ENCODE results near the gene MYO1B.

Gene MYO1B

DNA sequence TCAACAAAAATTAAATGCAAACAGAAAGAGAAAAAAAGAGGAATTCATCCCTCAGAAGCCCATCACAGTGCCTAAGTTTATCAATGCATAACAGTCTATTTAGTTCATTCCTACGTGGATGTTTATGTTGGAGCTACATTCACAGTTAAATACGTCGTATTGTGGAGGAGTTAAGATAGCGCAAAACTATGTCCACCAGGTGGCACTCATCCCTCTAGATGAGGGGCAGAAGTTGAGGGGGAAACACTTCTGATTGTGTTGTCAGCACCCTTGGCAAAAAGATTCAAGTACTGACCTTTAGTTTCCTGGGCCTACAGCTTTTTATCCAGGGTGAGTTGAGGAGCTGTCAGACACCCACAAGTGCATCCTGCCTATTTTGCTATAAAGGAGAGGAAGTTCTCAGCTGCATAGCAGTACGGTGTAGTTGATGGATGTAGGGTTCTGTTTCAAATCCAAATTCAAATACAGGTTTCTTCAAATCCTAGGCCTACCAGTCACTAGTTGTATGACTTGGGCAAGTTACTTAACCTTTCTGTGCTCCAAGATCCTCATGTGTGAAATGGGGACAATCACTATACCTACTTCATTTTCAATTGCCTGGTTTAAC is 26.8 kb upstream of the MYO1B start:
- Histone ChIP-seq H3K4me3 (ENCODE audit: low read length, poor library complexity, severe bottlenecking) (no peak overlapping the region), H3K27me3 (ENCODE audit: insufficient read depth, low read length, poor library complexity, severe bottlenecking) (no peaks in the 10 kb centered on the region), H3K36me3 (ENCODE audit: insufficient read depth, low read length) (no peaks in the 10 kb centered on the region), H3K79me2 (ENCODE audit: insufficient read depth, low read length) (no peaks in the 10 kb centered on the region), H3K9me3 (ENCODE audit: insufficient read depth, low read depth, low read length) (no peaks in the 10 kb centered on the region), H3K4me2 (ENCODE audit: low read depth, low read length, poor library complexity, severe bottlenecking) (no peak overlapping the region), H3K4me1 (ENCODE audit: insufficient read depth, low read length, poor library complexity, severe bottlenecking) (peaks cover 10% of the 10 kb centered on the region), H3K9ac (ENCODE audit: low read depth, low read length, poor library complexity, severe bottlenecking) (no peak overlapping the region), H2AFZ (ENCODE audit: low read length) (no peak overlapping the region), H3K9me2 (replicated peaks; ENCODE audit: low read depth, low read length) (no peaks in the 10 kb centered on the region), H3F3A (ENCODE audit: low read depth) (no peaks in the 10 kb centered on the region), H4K20me1 (ENCODE audit: insufficient read depth, low read length, poor library complexity, severe bottlenecking) (no peaks in the 10 kb centered on the region)
- TF ChIP-seq, protein P1, sequence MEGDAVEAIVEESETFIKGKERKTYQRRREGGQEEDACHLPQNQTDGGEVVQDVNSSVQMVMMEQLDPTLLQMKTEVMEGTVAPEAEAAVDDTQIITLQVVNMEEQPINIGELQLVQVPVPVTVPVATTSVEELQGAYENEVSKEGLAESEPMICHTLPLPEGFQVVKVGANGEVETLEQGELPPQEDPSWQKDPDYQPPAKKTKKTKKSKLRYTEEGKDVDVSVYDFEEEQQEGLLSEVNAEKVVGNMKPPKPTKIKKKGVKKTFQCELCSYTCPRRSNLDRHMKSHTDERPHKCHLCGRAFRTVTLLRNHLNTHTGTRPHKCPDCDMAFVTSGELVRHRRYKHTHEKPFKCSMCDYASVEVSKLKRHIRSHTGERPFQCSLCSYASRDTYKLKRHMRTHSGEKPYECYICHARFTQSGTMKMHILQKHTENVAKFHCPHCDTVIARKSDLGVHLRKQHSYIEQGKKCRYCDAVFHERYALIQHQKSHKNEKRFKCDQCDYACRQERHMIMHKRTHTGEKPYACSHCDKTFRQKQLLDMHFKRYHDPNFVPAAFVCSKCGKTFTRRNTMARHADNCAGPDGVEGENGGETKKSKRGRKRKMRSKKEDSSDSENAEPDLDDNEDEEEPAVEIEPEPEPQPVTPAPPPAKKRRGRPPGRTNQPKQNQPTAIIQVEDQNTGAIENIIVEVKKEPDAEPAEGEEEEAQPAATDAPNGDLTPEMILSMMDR (conservative IDR thresholded peaks at IDR 0.05; ENCODE audit: low read length) = peak; percentile 85
- no peak for TF ChIP-seq EZH2phosphoT487 (IDR thresholded peaks at IDR 0.05; ENCODE audit: borderline replicate concordance)

DNA sequence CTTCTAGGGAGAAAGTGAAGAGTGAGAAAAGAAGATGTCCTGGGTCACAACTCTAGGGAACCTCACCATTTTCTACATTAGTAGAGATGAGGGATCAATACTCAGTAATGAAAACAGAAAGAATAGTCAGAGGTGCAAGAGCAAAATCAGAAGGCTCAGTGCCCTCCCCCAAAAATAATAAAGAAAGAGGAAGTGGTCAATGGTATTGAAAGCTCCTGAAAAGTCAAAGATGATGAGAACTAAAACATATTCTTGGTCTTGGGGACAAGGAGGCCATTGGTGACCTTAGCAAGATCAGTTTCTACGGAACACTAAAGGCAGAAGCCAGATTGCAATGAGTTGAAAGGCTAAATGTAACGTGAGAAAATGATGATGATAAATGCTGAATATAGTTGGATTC is 24.5 kb upstream of the MYO1B start:
- H3K9ac ChIP-seq (ENCODE audit: low read depth, low read length, poor library complexity, severe bottlenecking) = no peak overlapping the region
- no peaks in the 10 kb centered on the region for H3K79me2 ChIP-seq (ENCODE audit: insufficient read depth, low read length)
- peaks cover 10% of the 10 kb centered on the region for H3K4me1 ChIP-seq (ENCODE audit: insufficient read depth, low read length, poor library complexity, severe bottlenecking)
- H2AFZ ChIP-seq (ENCODE audit: low read length) = no peak overlapping the region
- no peak overlapping the region for H3K4me3 ChIP-seq (ENCODE audit: low read length, poor library complexity, severe bottlenecking)
- no peaks in the 10 kb centered on the region for H3K9me3 ChIP-seq (ENCODE audit: insufficient read depth, low read depth, low read length)
- no peaks in the 10 kb centered on the region for H3K36me3 ChIP-seq (ENCODE audit: insufficient read depth, low read length)
- H3K27me3 ChIP-seq (ENCODE audit: insufficient read depth, low read length, poor library complexity, severe bottlenecking) = no peaks in the 10 kb centered on the region
- TF ChIP-seq, protein P1 (conservative IDR thresholded peaks at IDR 0.05; ENCODE audit: low read length) = no peak
- TF ChIP-seq EZH2phosphoT487 (IDR thresholded peaks at IDR 0.05; ENCODE audit: borderline replicate concordance) = no peak
- no peaks in the 10 kb centered on the region for H3F3A ChIP-seq (ENCODE audit: low read depth)
- no peaks in the 10 kb centered on the region for H4K20me1 ChIP-seq (ENCODE audit: insufficient read depth, low read length, poor library complexity, severe bottlenecking)
- H3K4me2 ChIP-seq (ENCODE audit: low read depth, low read length, poor library complexity, severe bottlenecking) = no peak overlapping the region
- no peaks in the 10 kb centered on the region for H3K9me2 ChIP-seq (replicated peaks; ENCODE audit: low read depth, low read length)

DNA sequence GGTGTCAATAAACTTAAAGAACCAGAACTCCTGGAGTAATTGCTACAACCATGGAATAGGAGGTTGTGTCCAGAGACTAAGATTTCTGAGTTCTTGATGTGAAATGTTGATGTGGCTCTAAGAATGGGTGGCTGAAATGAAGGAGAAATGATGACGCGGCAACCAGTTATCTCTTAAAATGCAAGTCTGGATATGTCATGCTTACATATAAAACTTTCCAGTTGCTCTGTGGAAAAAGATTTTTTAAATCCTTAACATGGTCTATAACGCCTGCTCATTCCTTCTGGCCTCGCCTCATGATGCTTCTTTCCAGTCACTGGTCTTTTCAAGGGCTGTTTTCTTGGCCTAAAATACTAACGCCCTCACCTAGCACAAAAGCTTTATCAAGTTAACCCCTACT is 23.5 kb upstream of the MYO1B start:
- H3K4me2 ChIP-seq (ENCODE audit: low read depth, low read length, poor library complexity, severe bottlenecking) = no peak overlapping the region
- TF ChIP-seq EZH2phosphoT487 (IDR thresholded peaks at IDR 0.05; ENCODE audit: borderline replicate concordance) = no peak
- TF ChIP-seq, protein P1 (conservative IDR thresholded peaks at IDR 0.05; ENCODE audit: low read length) = no peak
- H3K9ac ChIP-seq (ENCODE audit: low read depth, low read length, poor library complexity, severe bottlenecking) = no peak overlapping the region
- H2AFZ ChIP-seq (ENCODE audit: low read length) = no peak overlapping the region
- H3K27me3 ChIP-seq (ENCODE audit: insufficient read depth, low read length, poor library complexity, severe bottlenecking) = no peaks in the 10 kb centered on the region
- no peaks in the 10 kb centered on the region for H3K36me3 ChIP-seq (ENCODE audit: insufficient read depth, low read length)
- H3K9me2 ChIP-seq (replicated peaks; ENCODE audit: low read depth, low read length) = no peaks in the 10 kb centered on the region
- no peaks in the 10 kb centered on the region for H3K79me2 ChIP-seq (ENCODE audit: insufficient read depth, low read length)
- no peaks in the 10 kb centered on the region for H4K20me1 ChIP-seq (ENCODE audit: insufficient read depth, low read length, poor library complexity, severe bottlenecking)
- H3K4me3 ChIP-seq (ENCODE audit: low read length, poor library complexity, severe bottlenecking) = no peak overlapping the region
- H3K9me3 ChIP-seq (ENCODE audit: insufficient read depth, low read depth, low read length) = no peaks in the 10 kb centered on the region
- H3K4me1 ChIP-seq (ENCODE audit: insufficient read depth, low read length, poor library complexity, severe bottlenecking) = peaks cover 10% of the 10 kb centered on the region
- no peaks in the 10 kb centered on the region for H3F3A ChIP-seq (ENCODE audit: low read depth)

Data from Loucy (cell line).